GM18517 (cell line): ENCODE data around the gene SZT2.
"Not testable (repeated sequence)": the region's sequence is repeated elsewhere in the genome, so short reads cannot be mapped to it uniquely, and the experiment has no call there.

ENCODE experiments used
- ATAC-seq: cut with Tn5 transposase; IDR thresholded peaks from one replicate; pipeline ENCODE4 v1.9.1; 2021; ENCODE audit warnings: mild to moderate bottlenecking, moderate library complexity; ENCODE audit not compliant: unreplicated experiment

Gene SZT2

GRCh38 chr1:43386676-43387075 is 3.0 kb upstream of the SZT2 start:
- ATAC-seq, result no peak

- ATAC-seq, result no peak
These were observed 1.6 kb upstream of the SZT2 start for GRCh38 chr1:43387976-43388599.

GRCh38 chr1:43388613-43389012 is 1.1 kb upstream of the SZT2 start:
- no peak for ATAC-seq

- no peak for ATAC-seq
These were observed 3.0 kb downstream of the SZT2 start for GRCh38 chr1:43392702-43393101.

DNA sequence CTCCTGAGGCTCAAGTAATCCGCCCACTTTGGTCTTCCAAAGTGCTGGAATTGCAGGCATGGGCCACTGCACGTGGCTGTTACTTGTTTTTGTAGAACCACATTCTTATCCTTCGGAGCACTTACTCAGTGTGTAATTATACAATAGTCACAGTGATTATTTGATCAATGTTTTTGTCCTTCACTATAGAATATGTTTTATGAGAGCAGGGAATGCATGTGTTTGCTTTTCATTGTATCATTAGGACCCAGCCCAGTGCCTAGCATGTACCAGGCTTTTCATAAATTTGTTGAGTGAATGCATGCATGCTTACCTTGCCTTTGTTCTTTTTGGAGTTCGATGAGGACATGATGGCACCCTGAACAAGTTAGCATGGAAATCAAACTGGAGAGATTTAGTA is 5.8 kb downstream of the SZT2 start:
- ATAC-seq, result no peak

GRCh38 chr1:43396059-43396458 is 6.4 kb downstream of the SZT2 start:
- no peak for ATAC-seq

- ATAC-seq, result no peak
These were observed 8.5 kb downstream of the SZT2 start for GRCh38 chr1:43398227-43398626.

DNA sequence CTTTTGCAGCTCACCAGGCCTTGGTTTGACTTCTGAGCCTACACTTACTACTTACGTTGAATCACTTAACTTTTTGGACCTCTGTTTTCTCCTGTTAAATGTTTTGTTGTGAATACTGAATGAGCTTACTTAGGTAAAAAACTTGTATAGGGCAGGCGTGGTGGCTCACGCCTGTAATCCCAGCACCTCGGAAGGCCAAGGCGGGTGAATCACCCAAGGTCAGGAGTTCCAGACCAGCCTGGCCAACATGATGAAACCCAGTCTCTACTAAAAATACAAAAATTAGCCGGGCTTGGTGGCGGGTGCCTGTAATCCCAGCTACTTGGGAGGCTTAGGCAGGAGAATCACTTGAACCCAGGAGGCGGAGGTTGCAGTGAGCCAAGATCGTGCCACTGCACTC is 10.7 kb downstream of the SZT2 start:
- ATAC-seq, result not testable (repeated sequence)

- ATAC-seq, result no peak
These were observed 12.6 kb downstream of the SZT2 start for GRCh38 chr1:43402089-43402865.

DNA sequence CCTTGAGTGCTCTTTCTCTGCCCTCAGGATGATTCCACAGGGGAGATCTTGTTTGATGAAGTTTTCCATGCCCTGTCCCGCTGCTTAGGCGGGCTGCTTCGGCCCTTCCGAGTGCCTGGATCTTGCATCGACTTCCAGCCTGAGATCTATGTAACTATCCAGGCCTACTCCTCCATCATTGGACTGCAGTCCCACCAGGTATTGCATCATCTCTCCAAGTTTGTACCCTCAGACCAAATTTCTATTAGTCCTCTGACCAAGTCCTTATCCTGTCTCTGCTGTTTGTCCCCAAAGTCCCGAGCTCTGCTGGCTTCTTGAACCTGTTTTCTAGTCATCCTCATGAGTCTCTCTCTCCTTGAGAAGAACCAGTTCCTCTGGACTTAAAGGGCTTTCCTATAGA is 14.7 kb downstream of the SZT2 start:
- no peak for ATAC-seq

DNA sequence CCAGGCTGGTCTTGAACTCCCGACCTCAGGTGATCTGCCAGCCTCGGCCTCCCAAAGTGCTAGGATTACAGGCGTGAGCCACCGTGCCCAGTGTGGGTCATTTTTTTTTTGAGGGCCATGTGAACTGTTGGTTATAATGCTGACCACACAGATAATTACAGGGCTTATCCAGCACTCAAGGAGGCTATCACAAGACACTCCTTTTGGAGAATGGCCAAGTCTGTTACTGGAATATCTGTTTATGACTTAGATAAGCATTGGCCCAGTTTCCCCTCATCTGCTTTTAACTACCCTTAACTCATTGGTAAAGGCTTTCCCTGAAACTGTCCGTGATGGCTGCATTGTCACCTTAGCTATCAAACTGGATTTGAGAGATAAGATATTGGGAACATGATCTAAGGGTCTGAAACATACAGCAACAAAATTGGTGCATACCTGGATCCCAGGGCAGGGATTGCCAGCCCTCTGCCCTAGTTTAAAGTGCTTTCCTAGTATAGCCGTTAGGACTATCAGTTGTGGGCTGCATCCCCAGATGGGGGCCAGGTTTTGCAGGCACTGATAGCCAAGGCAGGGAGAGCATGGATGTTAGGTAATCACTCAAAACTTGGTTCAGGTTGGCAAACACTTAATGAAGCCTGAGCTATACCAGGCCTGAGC is 15.6 kb downstream of the SZT2 start:
- ATAC-seq, result no peak

GRCh38 chr1:43405876-43406234 is 16.2 kb downstream of the SZT2 start:
- no peak for ATAC-seq

- ATAC-seq, result no peak
These were observed 20.9 kb downstream of the SZT2 start for GRCh38 chr1:43410571-43410970.

DNA sequence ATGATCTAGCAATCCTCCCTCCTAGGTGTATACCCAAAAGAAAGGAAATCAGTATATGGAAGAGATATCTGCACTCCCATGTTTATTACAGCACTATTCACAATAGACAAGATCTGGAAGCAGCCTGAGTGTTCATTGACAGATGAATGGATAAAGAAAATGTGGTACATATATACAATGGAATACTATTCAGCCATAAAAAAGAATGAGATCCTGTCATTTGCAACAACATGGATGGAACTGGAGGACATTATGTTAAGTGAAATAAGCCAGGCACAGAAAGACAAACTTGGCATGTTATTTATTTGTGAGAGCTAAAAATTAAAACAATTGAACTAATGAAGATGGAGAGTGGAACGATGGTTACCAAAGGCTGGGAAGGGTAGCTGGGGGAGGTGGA is 23.7 kb downstream of the SZT2 start:
- not testable (repeated sequence) for ATAC-seq

DNA sequence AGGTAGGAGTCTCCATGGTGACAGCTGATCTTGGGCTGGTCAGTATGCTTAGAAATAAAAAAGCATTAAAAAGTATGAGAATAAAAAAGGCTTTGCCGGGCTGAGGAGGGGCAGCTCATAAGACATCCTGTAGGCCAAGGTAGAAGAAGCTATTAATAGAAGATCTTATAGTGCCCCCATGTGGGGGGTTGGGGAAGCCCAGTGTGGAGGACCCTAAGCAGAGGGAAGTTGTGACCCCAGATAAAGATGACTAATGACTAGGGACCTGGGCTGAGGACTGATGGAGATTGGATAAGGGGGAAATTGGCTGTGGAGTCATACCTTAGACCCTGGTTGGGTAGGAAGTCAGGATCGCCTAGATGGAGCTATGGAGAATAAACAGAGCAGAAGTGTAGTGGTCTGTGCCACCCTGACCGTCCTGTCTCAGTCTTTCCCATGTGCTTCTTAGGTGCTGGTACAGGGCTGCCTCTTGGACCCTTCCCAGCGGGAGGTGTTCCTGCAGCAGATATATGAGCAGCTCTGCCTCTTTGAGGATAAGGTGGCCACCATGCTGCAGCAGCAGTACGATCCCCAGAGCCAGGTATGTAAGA is 25.0 kb downstream of the SZT2 start:
- ATAC-seq, result no peak

- ATAC-seq, result no peak
These were observed 26.2 kb downstream of the SZT2 start for GRCh38 chr1:43415901-43416300.

- ATAC-seq, result no peak
These were observed 29.2 kb downstream of the SZT2 start for GRCh38 chr1:43418858-43419257.

DNA sequence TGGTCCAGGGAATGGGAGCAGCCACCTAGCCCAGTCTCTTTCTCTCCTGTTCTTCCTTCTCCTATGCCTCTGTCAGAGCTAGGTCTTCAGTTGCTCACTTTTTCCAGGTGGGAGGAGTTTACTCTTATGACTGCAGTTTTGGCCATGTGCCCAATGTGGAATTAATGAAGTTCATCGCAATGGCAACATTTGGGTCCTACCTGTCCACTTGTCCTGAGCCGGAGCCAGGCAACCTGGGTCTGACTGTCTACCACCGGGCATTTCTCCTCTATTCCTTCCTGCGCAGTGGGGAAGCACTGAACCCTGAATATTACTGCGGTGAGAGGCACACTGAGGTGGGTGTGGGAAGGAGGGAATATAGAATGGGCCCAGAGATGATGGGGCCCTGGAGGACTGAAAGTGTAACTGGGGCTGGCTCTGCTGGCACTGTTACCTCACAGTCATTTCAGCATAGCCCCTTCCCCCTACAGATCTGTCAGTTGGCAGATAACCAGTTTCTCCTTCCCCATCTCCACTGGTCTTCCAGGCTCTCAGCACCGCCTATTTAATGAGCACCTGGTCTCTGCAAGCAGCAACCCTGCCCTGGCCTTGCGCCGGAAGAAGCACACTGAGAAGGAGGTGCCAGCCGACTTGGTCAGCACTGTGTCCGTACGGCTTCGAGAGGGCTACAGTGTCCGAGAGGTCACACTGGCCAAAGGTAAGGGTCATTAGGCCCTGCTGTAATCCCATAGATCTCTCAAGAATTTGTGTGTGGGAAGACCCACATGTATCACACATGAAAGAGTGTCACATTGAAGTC is 30.1 kb downstream of the SZT2 start:
- no peak for ATAC-seq

GRCh38 chr1:43420874-43421273 is 31.2 kb downstream of the SZT2 start:
- ATAC-seq, result no peak

DNA sequence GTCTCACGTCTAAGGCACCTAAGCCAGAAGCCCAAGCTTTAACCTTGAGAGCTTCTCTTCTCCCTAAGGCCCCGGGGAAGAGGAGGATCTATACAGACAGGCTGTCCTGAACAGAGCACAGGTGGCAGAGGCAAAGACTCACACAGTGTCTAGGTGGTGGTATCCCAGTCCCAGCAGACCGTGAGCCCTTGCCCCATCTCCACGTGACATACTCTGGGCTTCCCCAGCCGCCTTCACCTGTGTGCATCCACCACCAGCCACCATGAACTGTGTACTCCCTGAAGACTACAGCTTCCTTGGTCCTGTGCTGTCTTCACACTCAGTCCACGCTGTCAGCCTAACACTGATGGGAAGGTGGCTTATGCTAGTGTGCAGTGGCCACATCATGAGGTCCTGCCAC is 31.7 kb downstream of the SZT2 start:
- ATAC-seq, result no peak
